ENCODE data around the gene MYL2. TPM values are rescaled to one million over a fixed set of nuclear protein-coding genes. Genes with fewer than 3 reads are reported as not detected.

The MYL2 gene
- total and polyA plus RNA-seq, 9 of the 15 experiments (the other 6 are each of a cell fraction or from before 2014, with no cell fraction given): not detected

GRCh38 chr12:110943373-110943772, 23.0 kb upstream of the MYL2 start (continued):
- TF ChIP-seq PTTG1 (tag; IDR thresholded peaks at IDR 0.05; ENCODE audit: low read depth) (no peak), ZNF395 (CRISPR knock-in tag; IDR thresholded peaks at IDR 0.05) (no peak), NCOR1 (IDR thresholded peaks at IDR 0.05) (no peak), KAT8 (IDR thresholded peaks at IDR 0.05; ENCODE audit: low read depth) (no peak), RB1 (IDR thresholded peaks at IDR 0.05; ENCODE audit: low read depth) (no peak), TAF1 (IDR thresholded peaks at IDR 0.05; ENCODE audit: control insufficient read depth, extremely low read depth, insufficient read depth, low read length, severe bottlenecking) (no peak)

DNA sequence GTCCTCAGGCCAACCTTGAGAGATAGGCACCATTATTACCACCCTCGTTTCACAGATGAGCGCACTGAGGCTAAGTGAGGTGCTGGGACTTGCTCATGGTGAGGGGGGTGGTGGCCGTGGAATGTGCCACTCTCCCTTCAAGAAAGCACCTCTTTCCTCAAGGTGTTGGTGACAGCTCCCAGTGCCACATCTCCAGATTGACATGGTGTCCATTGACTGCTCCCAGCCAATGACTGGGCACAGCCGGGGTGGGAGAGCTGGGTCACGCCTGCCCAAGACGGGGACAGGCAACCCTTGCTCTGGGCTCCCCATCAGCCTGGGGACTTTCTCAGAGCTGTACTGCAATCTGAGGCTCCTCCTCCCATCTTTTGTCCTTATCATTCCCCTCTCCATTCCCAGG, 21.0 kb upstream of the MYL2 start:
- intact Hi-C loops (cut with micrococcal nuclease) (no loop called here), in situ Hi-C loops (cut with MboI) (no loop called here)
- no peak overlapping the region for H3K4me3 ChIP-seq
- ChIA-PET CTCF (ENCODE audit: low intra/inter-chr PET ratio) (no interaction called here), POLR2A (interaction anchor here (1.2 kb wide), 1 partner anchor 362 kb away, joined by 4 read pairs; no protein-coding TSS in a partner anchor)
- H4K20me1 ChIP-seq (replicated peaks; ENCODE audit: control insufficient read depth, insufficient read depth, low read length): no peaks in the 10 kb centered on the region
- no peak overlapping the region for H3K27ac ChIP-seq (ENCODE audit: extremely low read depth, low read depth, low read length)
- 0% methylated on average over 4 of the region's 6 CpGs for WGBS (ENCODE audit: insufficient coverage, low coverage, missing lambda C conversion rate)
- H2AFZ ChIP-seq (ENCODE audit: low read depth, low read length): no peak overlapping the region
- no TSS peak for BruUV-seq (replicated peaks)
- peaks cover 0 to 5% of the 10 kb centered on the region in 2 experiments; a peak in 1 of 5 replicates for H3K4me1 ChIP-seq (replicated peaks in 1 of 2; ENCODE audit: control insufficient read depth in 2 of 2, insufficient read depth in 2 of 2, low read length in 2 of 2)
- no peaks in the 10 kb centered on the region for H3K79me2 ChIP-seq (ENCODE audit: control insufficient read depth, insufficient read depth, low read length)
- ATAC-seq (no peak), FAIRE-seq (no peak), DNase-seq (ENCODE audit: extremely low read depth in 1 of 4, low spot score in 3 of 4) (no peak)
- peaks cover 0 to 17% of the 10 kb centered on the region in 2 experiments; a peak in 2 of 5 replicates for H3K27me3 ChIP-seq (ENCODE audit: control insufficient read depth in 2 of 2, insufficient read depth in 2 of 2, low read length in 2 of 2)
- no peaks in the 10 kb centered on the region for H3K9me1 ChIP-seq (ENCODE audit: control insufficient read depth, insufficient read depth, low read length)
- no peak overlapping the region for H3K9ac ChIP-seq (ENCODE audit: insufficient read depth in 1 of 2, low read depth in 2 of 2, low read length in 2 of 2)
- no peaks in the 10 kb centered on the region for H3K9me3 ChIP-seq (replicated peaks; ENCODE audit: control insufficient read depth, insufficient read depth, low read depth, low read length)
- no peak overlapping the region for H3K4me2 ChIP-seq (ENCODE audit: insufficient read depth, low read length)
- no peaks in the 10 kb centered on the region for H3K36me3 ChIP-seq (ENCODE audit: control insufficient read depth, insufficient read depth, low read length)
- TF ChIP-seq MITF (IDR thresholded peaks at IDR 0.05): no peak
- TF ChIP-seq HNRNPUL1 (IDR thresholded peaks at IDR 0.05; ENCODE audit: low read length): no peak
- no peak for TF ChIP-seq HLTF (IDR thresholded peaks at IDR 0.05)
- TF ChIP-seq ZFP91 (CRISPR knock-in tag; IDR thresholded peaks at IDR 0.05): no peak
- no peak for TF ChIP-seq PTTG1 (tag; IDR thresholded peaks at IDR 0.05; ENCODE audit: low read depth)
- TF ChIP-seq, protein P1, sequence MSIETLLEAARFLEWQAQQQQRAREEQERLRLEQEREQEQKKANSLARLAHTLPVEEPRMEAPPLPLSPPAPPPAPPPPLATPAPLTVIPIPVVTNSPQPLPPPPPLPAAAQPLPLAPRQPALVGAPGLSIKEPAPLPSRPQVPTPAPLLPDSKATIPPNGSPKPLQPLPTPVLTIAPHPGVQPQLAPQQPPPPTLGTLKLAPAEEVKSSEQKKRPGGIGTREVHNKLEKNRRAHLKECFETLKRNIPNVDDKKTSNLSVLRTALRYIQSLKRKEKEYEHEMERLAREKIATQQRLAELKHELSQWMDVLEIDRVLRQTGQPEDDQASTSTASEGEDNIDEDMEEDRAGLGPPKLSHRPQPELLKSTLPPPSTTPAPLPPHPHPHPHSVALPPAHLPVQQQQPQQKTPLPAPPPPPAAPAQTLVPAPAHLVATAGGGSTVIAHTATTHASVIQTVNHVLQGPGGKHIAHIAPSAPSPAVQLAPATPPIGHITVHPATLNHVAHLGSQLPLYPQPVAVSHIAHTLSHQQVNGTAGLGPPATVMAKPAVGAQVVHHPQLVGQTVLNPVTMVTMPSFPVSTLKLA (conservative IDR thresholded peaks at IDR 0.05): no peak
- no peak for TF ChIP-seq KLF1 (tag; IDR thresholded peaks at IDR 0.05)
